Measurements from ENCODE around the gene RNF34.

The RNF34 gene

DNA sequence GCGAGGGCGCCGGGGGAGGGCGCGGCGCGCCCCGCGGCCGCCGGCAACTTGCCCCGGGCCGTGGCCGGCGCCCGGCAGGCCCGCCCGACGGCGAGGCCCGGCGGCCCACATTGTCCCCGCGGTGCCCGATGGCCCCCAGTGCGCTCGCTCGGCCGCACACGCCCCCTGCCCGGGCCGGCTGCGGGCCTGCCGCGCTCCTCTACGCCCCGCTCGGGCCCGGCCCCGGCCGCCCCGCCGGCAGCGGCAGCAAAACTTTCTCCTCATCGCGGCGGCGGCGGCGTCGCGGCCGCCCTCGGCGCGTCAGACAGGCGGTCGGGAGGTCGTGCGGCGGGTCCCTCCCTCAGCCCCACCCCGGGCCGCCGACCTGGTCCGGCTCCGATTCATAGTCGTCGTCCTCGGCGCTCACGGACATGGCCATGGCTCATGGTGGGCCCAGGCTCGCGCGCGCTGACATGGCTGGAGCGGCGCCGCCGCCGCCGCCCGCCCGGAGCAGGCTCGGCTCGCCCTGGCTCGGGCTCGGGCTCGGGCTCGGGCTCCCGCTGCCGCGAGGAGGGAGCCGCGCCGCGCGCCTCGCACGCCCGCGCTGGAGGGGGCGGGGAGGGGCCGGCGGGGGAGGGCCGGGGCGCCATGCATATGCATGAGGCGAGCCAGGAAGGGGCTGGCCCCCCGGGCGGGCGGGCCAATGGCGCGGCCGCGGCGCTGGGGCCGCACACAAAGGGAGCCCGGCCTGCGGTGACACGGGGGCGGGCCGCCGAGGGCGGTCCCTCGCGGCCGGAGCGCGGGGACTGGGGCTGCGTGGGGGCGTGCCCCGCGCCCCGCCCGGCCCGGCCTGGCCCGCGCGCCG, 67.1 kb downstream of the RNF34 start:
- DNase-seq (ENCODE audit: low read depth) = peak; percentile 47

DNA sequence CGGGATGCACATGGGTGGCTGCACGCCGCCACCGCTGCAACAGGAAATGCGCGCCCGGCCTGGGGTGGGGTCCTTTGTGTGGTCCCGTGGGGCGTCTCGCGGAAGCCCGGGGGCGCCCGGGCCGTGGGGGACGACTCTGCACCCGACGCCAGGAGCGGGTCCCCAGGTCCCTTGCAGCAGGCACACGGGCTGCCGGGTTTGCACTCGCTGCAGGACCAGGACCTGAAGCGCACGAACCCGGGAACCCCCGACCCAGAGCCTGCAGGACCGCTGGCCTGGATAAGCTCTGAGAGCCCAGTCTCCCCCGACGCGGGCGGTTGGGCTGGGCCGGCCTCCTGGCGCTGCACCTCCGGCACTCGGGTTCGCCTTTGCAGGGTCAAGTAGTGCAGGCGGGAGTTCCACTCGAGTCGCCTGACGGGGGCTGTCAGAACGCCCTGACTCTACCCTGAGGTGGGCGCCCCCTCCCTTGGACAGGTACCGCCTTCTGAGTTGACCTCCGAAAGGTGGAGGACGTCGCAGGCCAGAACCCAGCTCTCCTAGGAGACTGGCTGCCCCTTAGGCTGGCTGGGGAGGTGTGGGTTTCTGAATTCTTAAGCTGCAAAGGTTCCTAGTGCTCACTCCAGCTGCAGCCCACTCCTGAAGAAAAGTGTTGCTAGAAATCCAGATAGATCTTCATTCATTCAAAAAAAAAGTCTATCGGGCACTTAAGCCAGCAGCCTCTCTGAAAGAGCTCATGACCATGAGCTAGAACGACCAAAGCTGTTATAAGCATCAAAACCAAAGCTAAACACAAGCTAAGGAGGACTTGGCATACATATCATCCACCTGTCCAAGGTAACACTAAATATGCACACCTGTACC, 68.0 kb downstream of the RNF34 start:
- no peak for DNase-seq (ENCODE audit: low read depth)

DNA sequence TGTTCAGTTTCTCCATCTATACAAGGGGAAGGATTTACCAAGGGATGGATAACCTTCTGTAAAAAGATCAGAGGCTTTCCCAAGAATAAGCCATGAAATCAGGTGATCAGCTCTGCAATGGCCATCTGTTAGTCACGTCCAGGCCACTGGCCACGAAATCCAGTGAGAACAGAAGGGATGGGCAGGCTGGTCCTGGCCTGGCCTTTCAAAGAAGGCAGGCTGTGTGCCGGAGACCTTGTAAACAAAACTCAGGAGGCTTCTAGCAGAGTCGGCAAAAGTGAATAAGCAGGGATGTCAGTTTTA, 68.5 kb downstream of the RNF34 start:
- DNase-seq (ENCODE audit: low read depth) = no peak

DNA sequence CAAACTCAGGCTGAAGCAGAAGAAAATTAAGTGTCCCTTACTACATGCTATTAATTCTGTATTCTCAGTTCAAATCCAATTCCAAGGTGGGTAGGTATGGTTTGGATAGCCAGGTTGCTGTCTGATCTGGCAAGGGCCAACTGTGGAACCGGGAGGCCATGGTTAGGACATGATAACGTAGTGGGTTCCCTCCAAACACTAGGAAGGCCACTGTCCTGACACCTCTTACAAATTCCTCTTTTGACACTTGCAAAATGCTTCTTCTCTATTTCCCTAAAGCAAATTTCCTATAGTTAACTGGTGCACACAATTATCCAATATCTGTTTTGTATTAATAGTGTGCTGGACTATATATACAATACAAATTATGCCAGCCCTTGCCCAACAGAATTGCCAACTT, 70.8 kb downstream of the RNF34 start:
- DNase-seq (ENCODE audit: low read depth) = no peak

DNA sequence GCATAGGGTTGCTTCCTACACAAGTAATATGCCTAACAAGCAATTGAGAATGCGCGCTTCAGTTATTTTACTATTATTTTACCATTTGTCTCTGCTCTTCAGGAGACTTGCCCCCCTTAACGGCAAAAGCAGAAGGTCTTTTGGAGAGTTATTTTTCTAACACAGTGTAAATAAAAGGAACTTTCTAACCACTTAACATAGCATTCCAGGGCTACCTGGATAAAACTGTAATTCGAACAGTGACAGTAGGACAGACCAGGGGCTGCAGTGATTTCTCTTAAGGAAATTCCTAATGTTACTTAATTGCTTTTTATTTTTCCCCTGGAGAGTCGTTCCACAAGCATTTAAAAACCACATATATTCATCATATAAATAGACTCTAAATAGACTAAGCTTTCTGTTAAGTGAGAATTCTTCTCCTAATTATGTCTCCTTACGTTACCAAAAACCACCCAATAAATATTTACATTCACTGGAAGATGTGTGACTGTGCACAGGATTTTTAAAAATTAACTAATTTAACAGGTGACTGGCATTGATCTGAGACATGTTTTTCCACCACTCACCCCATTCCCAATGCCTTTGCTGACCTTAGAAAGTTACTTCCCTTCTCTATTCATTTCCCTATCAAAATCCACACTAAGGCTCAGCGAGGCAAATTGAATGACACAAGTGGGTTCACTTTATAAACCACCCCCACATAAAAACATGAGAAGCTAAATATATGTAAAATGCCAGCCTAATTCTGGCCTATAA, 72.4 kb downstream of the RNF34 start:
- no peak for DNase-seq (ENCODE audit: low read depth)
